Uterus (tissue), 4 donors: Measurements from ENCODE around the gene MS4A5. TPM values are rescaled to one million over a fixed set of nuclear protein-coding genes. Genes with fewer than 3 reads are reported as not detected.

Experiments used
- DNase-seq, 2 donors: peaks; one replicate each; pipeline ENCODE4 v3.0.0-alpha.2; 2019 to 2020
- H3K27ac ChIP-seq, 2 donors: fragments of 200-600 bp; sonication (generic); 1 replicate in 1 of 2; 2 replicates in 1 of 2; pipeline ENCODE4 v1.5.1; 2016 to 2018
- H3K27me3 ChIP-seq, 2 donors: fragments of 200-600 bp; sonication (generic); one replicate each; pipeline ENCODE4 v1.5.1; 2018 to 2019; ENCODE audit warnings: control low read depth in 1 of 2
- H3K36me3 ChIP-seq, 2 donors: fragments of 200-600 bp; sonication (generic); one replicate each; pipeline ENCODE4 v1.5.1; 2019; ENCODE audit warnings: control low read depth in 1 of 2
- H3K4me1 ChIP-seq, 2 donors: fragments of 200-600 bp; sonication (generic); one replicate each; pipeline ENCODE4 v1.5.1; 2018 to 2019; ENCODE audit warnings: control low read depth in 1 of 2
- H3K4me3 ChIP-seq, 2 donors: fragments of 200-600 bp; sonication (generic); 1 replicate in 1 of 2; 2 replicates in 1 of 2; pipeline ENCODE4 v1.5.1; 2018 to 2019; ENCODE audit warnings: mild to moderate bottlenecking in 1 of 2
- H3K9me3 ChIP-seq, 2 donors: fragments of 200-600 bp; sonication (generic); one replicate each; pipeline ENCODE4 v1.5.1; 2019; ENCODE audit warnings: control low read depth in 1 of 2
- POLR2A ChIP-seq, 2 donors: fragments of 450-650 bp; IDR thresholded peaks; one replicate each; pipeline ENCODE4 v1.6.1; 2016; ENCODE audit warnings: antibody characterized with exemption in 2 of 2, mild to moderate bottlenecking in 1 of 2, moderate library complexity in 1 of 2
- intact Hi-C: fragments of 100-400 bp; cut with DNase I; formaldehyde crosslinking; loops from one replicate; pipeline ENCODE4 v1.15.1; 2023; ENCODE audit warnings: low total_unique reads
- total RNA-seq, 4 donors: library from RNA; depleted of rRNA in 3 of 4; stranded (reverse); fragments of >200 nt in 3 of 4; gene quantifications; one replicate each; pipeline versions ENCODE4 v1.1.0 to v1.2.4, GENCODE V29; 2014 to 2023
- TF ChIP-seq, protein P1 (sequence below), 4 experiments: fragments of 200-600 bp in 2 of 4; fragments of 450-650 bp in 2 of 4; sonication (generic) in 2 of 4; IDR thresholded peaks; one replicate each; pipeline ENCODE4 v1.5.1; 2016 to 2019; ENCODE audit warnings: antibody characterized with exemption in 4 of 4, mild to moderate bottlenecking in 2 of 4, moderate library complexity in 1 of 4
- donor health status: DM: yes; HTN: yes; CAD: no.

MS4A5 gene
- total RNA-seq, 4 donors from 2014 or later: not detected

DNA sequence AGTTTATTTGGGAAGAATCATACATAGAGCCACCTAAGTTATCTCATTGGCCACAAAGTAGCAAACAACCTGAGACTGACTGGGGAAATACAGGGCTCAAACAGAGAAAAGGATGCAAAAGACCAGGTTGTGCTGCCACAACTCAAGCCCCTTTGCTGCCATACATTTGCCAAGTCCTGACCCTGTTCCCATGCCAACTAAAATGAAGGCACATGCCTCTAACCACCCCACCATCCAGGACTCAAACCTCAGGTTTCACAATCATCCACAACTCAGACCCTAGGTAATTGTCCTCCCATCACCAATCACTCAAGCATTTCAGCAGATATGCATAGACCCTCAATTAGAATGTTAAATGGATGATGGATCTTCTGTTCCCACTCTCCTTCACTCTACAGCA is 24.8 kb downstream of the MS4A5 start:
- no peaks in the 10 kb centered on the region for H3K27me3 ChIP-seq
- no peaks in the 10 kb centered on the region for H3K9me3 ChIP-seq
- no peaks in the 10 kb centered on the region for H3K4me1 ChIP-seq
- intact Hi-C loops: no loop called here
- H3K36me3 ChIP-seq: no peaks in the 10 kb centered on the region
- H3K4me3 ChIP-seq: no peak overlapping the region
- TF ChIP-seq, protein P1, sequence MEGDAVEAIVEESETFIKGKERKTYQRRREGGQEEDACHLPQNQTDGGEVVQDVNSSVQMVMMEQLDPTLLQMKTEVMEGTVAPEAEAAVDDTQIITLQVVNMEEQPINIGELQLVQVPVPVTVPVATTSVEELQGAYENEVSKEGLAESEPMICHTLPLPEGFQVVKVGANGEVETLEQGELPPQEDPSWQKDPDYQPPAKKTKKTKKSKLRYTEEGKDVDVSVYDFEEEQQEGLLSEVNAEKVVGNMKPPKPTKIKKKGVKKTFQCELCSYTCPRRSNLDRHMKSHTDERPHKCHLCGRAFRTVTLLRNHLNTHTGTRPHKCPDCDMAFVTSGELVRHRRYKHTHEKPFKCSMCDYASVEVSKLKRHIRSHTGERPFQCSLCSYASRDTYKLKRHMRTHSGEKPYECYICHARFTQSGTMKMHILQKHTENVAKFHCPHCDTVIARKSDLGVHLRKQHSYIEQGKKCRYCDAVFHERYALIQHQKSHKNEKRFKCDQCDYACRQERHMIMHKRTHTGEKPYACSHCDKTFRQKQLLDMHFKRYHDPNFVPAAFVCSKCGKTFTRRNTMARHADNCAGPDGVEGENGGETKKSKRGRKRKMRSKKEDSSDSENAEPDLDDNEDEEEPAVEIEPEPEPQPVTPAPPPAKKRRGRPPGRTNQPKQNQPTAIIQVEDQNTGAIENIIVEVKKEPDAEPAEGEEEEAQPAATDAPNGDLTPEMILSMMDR (IDR thresholded peaks at IDR 0.05): no peak
- TF ChIP-seq POLR2A (IDR thresholded peaks at IDR 0.05): no peak
- DNase-seq: no peak
- H3K27ac ChIP-seq: no peak overlapping the region

DNA sequence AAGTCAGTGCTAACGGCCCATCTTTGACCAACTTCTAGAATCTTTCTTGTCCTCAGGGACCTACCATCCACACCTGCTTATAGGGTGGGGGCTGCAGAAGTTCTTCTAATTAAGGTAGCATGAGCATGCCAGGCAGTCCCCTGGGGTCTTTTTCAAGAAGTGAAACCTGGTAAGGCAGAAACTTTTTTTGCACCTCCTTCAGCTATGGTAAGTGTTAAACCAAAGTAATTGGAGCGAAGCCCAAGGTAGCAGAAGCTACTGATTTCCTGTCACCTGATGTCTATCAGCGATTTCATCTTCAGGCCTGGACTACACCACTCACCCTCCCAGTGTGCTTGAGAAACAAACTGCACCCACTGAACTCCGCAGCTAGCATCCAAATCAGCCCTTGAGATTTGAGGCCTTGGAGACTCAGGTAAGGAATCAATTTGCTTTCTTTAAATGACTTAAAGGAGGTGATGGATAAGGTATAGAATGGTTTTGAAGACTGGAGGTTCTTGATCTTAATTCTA is 26.2 kb downstream of the MS4A5 start, which contains the start of gene MS4A1:
Gene MS4A1 (plus strand): TSS at position 317 of the 512 bp plus-strand sequence. CDS start 6,528 bp downstream, outside the sequence.
- no peak within 1 kb of the TSS for H3K4me3 ChIP-seq
- no peak within 1 kb of the TSS for H3K27ac ChIP-seq
- TF ChIP-seq, protein P1 (IDR thresholded peaks at IDR 0.05): no peak
- TF ChIP-seq POLR2A (IDR thresholded peaks at IDR 0.05): no peak
- no peaks in the 10 kb centered on the region for H3K27me3 ChIP-seq
- H3K36me3 ChIP-seq: no peaks in the 10 kb centered on the region
- no peak for DNase-seq
- H3K4me1 ChIP-seq: no peaks in the 10 kb centered on the region
- intact Hi-C loops: no loop called here
- H3K9me3 ChIP-seq: no peaks in the 10 kb centered on the region

DNA sequence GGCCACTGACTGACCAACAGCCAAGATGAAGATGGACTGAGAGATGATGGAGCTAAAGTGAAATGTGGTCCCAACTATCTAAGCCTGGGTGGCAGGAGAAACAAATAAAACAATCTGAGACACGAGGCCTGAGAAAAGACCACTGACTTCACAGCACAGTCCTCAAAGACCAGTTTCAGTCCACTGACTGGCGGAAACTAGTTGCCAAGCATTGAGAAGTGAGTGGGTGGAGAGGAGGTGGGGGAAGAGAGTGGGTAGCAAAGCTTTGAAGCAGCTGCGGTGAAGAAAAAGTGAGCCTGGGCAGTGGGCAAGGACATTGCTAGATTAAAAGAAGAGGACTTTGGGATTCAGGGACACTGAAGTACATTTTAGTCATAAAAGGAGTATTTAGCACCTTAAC is 28.2 kb downstream of the MS4A5 start:
- intact Hi-C loops: no loop called here
- TF ChIP-seq, protein P1 (IDR thresholded peaks at IDR 0.05): no peak
- TF ChIP-seq POLR2A (IDR thresholded peaks at IDR 0.05): no peak
- H3K27ac ChIP-seq: no peak overlapping the region

DNA sequence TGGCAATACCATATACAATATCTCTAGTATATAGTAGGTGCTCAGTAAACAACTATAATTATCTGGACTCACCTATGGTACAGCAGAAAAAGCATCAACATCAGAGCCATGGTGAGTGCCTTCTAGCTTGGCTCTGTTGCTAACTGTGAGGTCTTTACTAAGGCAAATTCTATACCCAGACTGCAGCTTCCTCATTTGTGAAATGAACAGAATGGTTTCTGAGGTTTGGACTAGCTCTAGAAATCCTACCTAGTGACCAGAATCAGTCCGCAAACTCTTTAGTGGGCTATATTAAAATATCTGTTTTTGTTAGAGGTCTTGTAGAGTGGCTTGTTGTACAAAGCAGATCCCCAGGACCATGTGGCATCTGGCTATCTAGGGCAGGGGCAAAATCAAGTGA is 30.0 kb downstream of the MS4A5 start:
- intact Hi-C loops: no loop called here
- H3K9me3 ChIP-seq: no peaks in the 10 kb centered on the region
- no peak overlapping the region for H3K27ac ChIP-seq
- H3K4me3 ChIP-seq: no peak overlapping the region
- H3K4me1 ChIP-seq: no peaks in the 10 kb centered on the region
- no peaks in the 10 kb centered on the region for H3K27me3 ChIP-seq
- no peak for DNase-seq
- no peaks in the 10 kb centered on the region for H3K36me3 ChIP-seq
- TF ChIP-seq, protein P1 (IDR thresholded peaks at IDR 0.05): no peak
- TF ChIP-seq POLR2A (IDR thresholded peaks at IDR 0.05): no peak

More for the DNA sequence above, 28.2 kb downstream of the MS4A5 start:
- H3K4me1 ChIP-seq: no peaks in the 10 kb centered on the region
- H3K27me3 ChIP-seq: no peaks in the 10 kb centered on the region
- no peaks in the 10 kb centered on the region for H3K9me3 ChIP-seq
- DNase-seq: no peak
- H3K36me3 ChIP-seq: no peaks in the 10 kb centered on the region
- H3K4me3 ChIP-seq: no peak overlapping the region

DNA sequence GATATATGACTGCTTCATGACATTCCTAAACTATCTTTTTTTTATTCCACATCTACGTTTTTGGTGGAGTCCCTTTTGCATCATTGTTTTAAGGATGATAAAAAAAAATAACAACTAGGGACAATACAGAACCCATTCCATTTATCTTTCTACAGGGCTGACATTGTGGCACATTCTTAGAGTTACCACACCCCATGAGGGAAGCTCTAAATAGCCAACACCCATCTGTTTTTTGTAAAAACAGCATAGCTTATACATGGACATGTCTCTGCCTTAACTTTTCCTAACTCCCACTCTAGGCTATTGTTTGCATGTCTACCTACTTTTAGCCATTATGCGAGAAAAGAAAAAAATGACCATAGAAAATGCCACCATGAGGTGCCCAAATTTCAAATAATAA is 39.5 kb downstream of the MS4A5 start:
- DNase-seq: no peak
- no peak for TF ChIP-seq POLR2A (IDR thresholded peaks at IDR 0.05)
- TF ChIP-seq, protein P1 (IDR thresholded peaks at IDR 0.05): no peak
- Histone ChIP-seq H3K27ac (no peak overlapping the region), H3K4me3 (no peak overlapping the region), H3K9me3 (no peaks in the 10 kb centered on the region), H3K4me1 (no peaks in the 10 kb centered on the region), H3K36me3 (no peaks in the 10 kb centered on the region), H3K27me3 (no peaks in the 10 kb centered on the region)
- intact Hi-C loops: no loop called here
